ENCODE measurements around the gene NEUROD2.

Gene NEUROD2

GRCh38 chr17:39635614-39636176 lies 28.0 kb upstream of the NEUROD2 start:
- no peak for DNase-seq (ENCODE audit: low read depth, low spot score)

GRCh38 chr17:39634384-39634871 lies 26.7 kb upstream of the NEUROD2 start:
- DNase-seq (ENCODE audit: low read depth, low spot score), result no peak

- no peak for DNase-seq (ENCODE audit: low read depth, low spot score)
These were observed 26.0 kb upstream of the NEUROD2 start for GRCh38 chr17:39633570-39634183.

GRCh38 chr17:39632153-39632941 lies 24.6 kb upstream of the NEUROD2 start:
- DNase-seq (ENCODE audit: low read depth, low spot score), result no peak

- DNase-seq (ENCODE audit: low read depth, low spot score), result peak; percentile 80
These were observed 23.7 kb upstream of the NEUROD2 start for GRCh38 chr17:39631403-39631802.

- no peak for DNase-seq (ENCODE audit: low read depth, low spot score)
These were observed 22.2 kb upstream of the NEUROD2 start for GRCh38 chr17:39629898-39630297.

- DNase-seq (ENCODE audit: low read depth, low spot score), result no peak
These were observed 21.8 kb upstream of the NEUROD2 start for GRCh38 chr17:39629494-39629880.

- DNase-seq (ENCODE audit: low read depth, low spot score), result no peak
These were observed 21.2 kb upstream of the NEUROD2 start for GRCh38 chr17:39628655-39629493.

- DNase-seq (ENCODE audit: low read depth, low spot score), result no peak
These were observed 20.2 kb upstream of the NEUROD2 start for GRCh38 chr17:39627712-39628516.

GRCh38 chr17:39627047-39627711 lies 19.5 kb upstream of the NEUROD2 start:
- no peak for DNase-seq (ENCODE audit: low read depth, low spot score)

- DNase-seq (ENCODE audit: low read depth, low spot score), result no peak
These were observed 18.7 kb upstream of the NEUROD2 start, which contains the start of gene PPP1R1B for GRCh38 chr17:39626171-39627046. TSS of gene PPP1R1B (plus strand) at chr17:39626952. CDS start at chr17:39627393, 441 bp downstream.

GRCh38 chr17:39625198-39625785 lies 17.6 kb upstream of the NEUROD2 start:
- DNase-seq (ENCODE audit: low read depth, low spot score), result no peak

- no peak for DNase-seq (ENCODE audit: low read depth, low spot score)
These were observed 16.6 kb upstream of the NEUROD2 start for GRCh38 chr17:39624313-39624712.

GRCh38 chr17:39623356-39623950 lies 15.7 kb upstream of the NEUROD2 start:
- DNase-seq (ENCODE audit: low read depth, low spot score), result no peak

- DNase-seq (ENCODE audit: low read depth, low spot score), result no peak
These were observed 14.8 kb upstream of the NEUROD2 start for GRCh38 chr17:39622380-39623006.

GRCh38 chr17:39621523-39622379 lies 14.0 kb upstream of the NEUROD2 start:
- DNase-seq (ENCODE audit: low read depth, low spot score), result no peak

GRCh38 chr17:39619786-39620101 lies 12.0 kb upstream of the NEUROD2 start:
- DNase-seq (ENCODE audit: low read depth, low spot score), result no peak
